HepG2 (cell line): ENCODE measurements around the gene DRC3. TPM values are rescaled to one million over a fixed set of nuclear protein-coding genes. Genes with fewer than 3 reads are reported as not detected.

Experiments used
- EEA1 ChIP-seq: sonication (generic); formaldehyde crosslinking; IDR thresholded peaks from 2 replicates; pipeline ENCODE4 v1.5.1; 2020; ENCODE audit warnings: mild to moderate bottlenecking, missing genetic modification reagents, borderline replicate concordance
- EP300 ChIP-seq, 3 experiments: sonication (generic) in 1 of 3; formaldehyde crosslinking in 1 of 3; IDR thresholded peaks; 2 replicates each; pipeline versions ENCODE4 v1.5.1 to v1.6.1; 2011 to 2020; ENCODE audit warnings: low read depth in 2 of 3, low read length in 2 of 3, borderline replicate concordance in 1 of 3, improper control_type of control experiment in 1 of 3, mild to moderate bottlenecking in 1 of 3, missing genetic modification reagents in 1 of 3, moderate library complexity in 1 of 3
- HMGA1 ChIP-seq: sonication (generic); formaldehyde crosslinking; conservative IDR thresholded peaks from 2 replicates; pipeline ENCODE4 v1.4.0; 2020; ENCODE audit warnings: missing genetic modification reagents
- HMGXB4 ChIP-seq, 2 experiments: sonication (generic) in 1 of 2; formaldehyde crosslinking in 1 of 2; IDR thresholded peaks; 2 replicates each; pipeline versions ENCODE4 v1.4.0 to v1.6.1; 2018 to 2020; ENCODE audit warnings: missing genetic modification reagents in 2 of 2, borderline replicate concordance in 1 of 2, low read depth in 1 of 2, mild to moderate bottlenecking in 1 of 2, missing biosample characterization in 1 of 2
- HOXA5 ChIP-seq: sonication (generic); formaldehyde crosslinking; IDR thresholded peaks from 2 replicates; pipeline ENCODE4 v1.4.0; 2020; ENCODE audit warnings: missing genetic modification reagents
- KDM5B ChIP-seq: sonication (generic); formaldehyde crosslinking; IDR thresholded peaks from 2 replicates; pipeline ENCODE4 v1.4.0; 2020; ENCODE audit warnings: missing genetic modification reagents, mild to moderate bottlenecking, borderline replicate concordance
- MAF1 ChIP-seq: sonication (generic); formaldehyde crosslinking; IDR thresholded peaks from 2 replicates; pipeline ENCODE4 v1.5.0; 2020; ENCODE audit warnings: missing genetic modification reagents, borderline replicate concordance
- MED8 ChIP-seq: sonication (generic); formaldehyde crosslinking; IDR thresholded peaks from 2 replicates; pipeline ENCODE4 v1.8.1; 2023; ENCODE audit warnings: mild to moderate bottlenecking, missing genetic modification reagents; ENCODE audit not compliant: insufficient replicate concordance
- PAWR ChIP-seq: sonication (generic); formaldehyde crosslinking; IDR thresholded peaks from 2 replicates; pipeline ENCODE4 v1.4.0; 2020; ENCODE audit warnings: missing genetic modification reagents, mild to moderate bottlenecking, borderline replicate concordance
- POLR2A ChIP-seq, 2 experiments: IDR thresholded peaks; 2 replicates each; pipeline ENCODE4 v1.6.1; 2011; ENCODE audit warnings: low read depth in 2 of 2, low read length in 2 of 2, mild to moderate bottlenecking in 1 of 2, moderate library complexity in 1 of 2; ENCODE audit not compliant: insufficient read depth in 1 of 2
- RARA ChIP-seq: IDR thresholded peaks from 2 replicates; pipeline ENCODE4 v1.6.1; 2016; ENCODE audit warnings: missing genetic modification reagents, missing compliant biosample characterization
- SRF ChIP-seq: IDR thresholded peaks from 2 replicates; pipeline ENCODE4 v1.6.1; 2011; ENCODE audit warnings: mild to moderate bottlenecking, low read depth, low read length, moderate library complexity
- STAG1 ChIP-seq: sonication (generic); formaldehyde crosslinking; IDR thresholded peaks from 2 replicates; pipeline ENCODE4 v1.4.0; 2020; ENCODE audit warnings: missing genetic modification reagents
- TEAD3 ChIP-seq: optimal IDR thresholded peaks from 2 replicates; pipeline ENCODE3; 2016; ENCODE audit warnings: borderline replicate concordance
- TSC22D2 ChIP-seq: sonication (generic); formaldehyde crosslinking; IDR thresholded peaks from 2 replicates; pipeline ENCODE4 v1.5.1; 2020; ENCODE audit warnings: missing genetic modification reagents, mild to moderate bottlenecking, borderline replicate concordance
- ZBTB20 ChIP-seq: sonication (generic); formaldehyde crosslinking; IDR thresholded peaks from 2 replicates; pipeline ENCODE4 v1.8.1; 2023; ENCODE audit warnings: missing genetic modification reagents, low read depth, mild to moderate bottlenecking, borderline replicate concordance
- ZBTB7A ChIP-seq: sonication (generic); formaldehyde crosslinking; IDR thresholded peaks from 2 replicates; pipeline ENCODE4 v1.8.0; 2022; ENCODE audit warnings: mild to moderate bottlenecking, missing genetic modification reagents
- ZKSCAN1 ChIP-seq: fragments of 150-350 bp; IDR thresholded peaks from 2 replicates; pipeline ENCODE4 v1.6.1; 2014; ENCODE audit warnings: low read length
- ZNF224 ChIP-seq: sonication (generic); formaldehyde crosslinking; IDR thresholded peaks from 2 replicates; pipeline ENCODE4 v1.5.0; 2020; ENCODE audit warnings: mild to moderate bottlenecking, missing genetic modification reagents
- ZNF281 ChIP-seq: sonication (generic); formaldehyde crosslinking; IDR thresholded peaks from 2 replicates; pipeline ENCODE4 v1.4.0; 2020; ENCODE audit warnings: missing genetic modification reagents, borderline replicate concordance
- ZNF431 ChIP-seq: sonication (generic); formaldehyde crosslinking; IDR thresholded peaks from 2 replicates; pipeline ENCODE4 v1.9.0; 2022; ENCODE audit warnings: missing genetic modification reagents, low read depth, mild to moderate bottlenecking, borderline replicate concordance
- ZSCAN29 ChIP-seq: sonication (generic); formaldehyde crosslinking; conservative IDR thresholded peaks from 2 replicates; pipeline ENCODE4 v1.4.0; 2020; ENCODE audit warnings: mild to moderate bottlenecking, missing genetic modification reagents
- ZSCAN9 ChIP-seq: IDR thresholded peaks from 2 replicates; pipeline ENCODE4 v1.6.1; 2016; ENCODE audit warnings: borderline replicate concordance
- polyA plus RNA-seq, 8 experiments: library from polyadenylated mRNA; depleted of rRNA in 3 of 8; stranded (reverse) in 7 of 8; unstranded in 1 of 8; fragments of >200 nt; fragmentation: Illumina TruSeq in 4 of 8; extraction: Trizol in 4 of 8; gene quantifications; 2 replicates each; pipeline versions ENCODE4 v1.2.1 to v1.2.3, GENCODE V29; 2011 to 2016; ENCODE audit warnings: low read depth in 4 of 8, missing spikeins in 1 of 8, mixed read lengths in 1 of 8; ENCODE audit not compliant: insufficient read depth in 1 of 8
- total RNA-seq, 5 experiments: library from RNA; depleted of rRNA; stranded (reverse); fragments of >200 nt; fragmentation: Illumina TruSeq; extraction: Trizol; gene quantifications; 2 replicates each; pipeline ENCODE4 v1.2.3, GENCODE V29; 2016; ENCODE audit warnings: low read depth in 1 of 5
- TF ChIP-seq, protein P1 (sequence below): sonication (generic); formaldehyde crosslinking; IDR thresholded peaks from 2 replicates; pipeline ENCODE4 v1.5.1; 2020; ENCODE audit warnings: mild to moderate bottlenecking, moderate library complexity, missing genetic modification reagents

DRC3 gene
- total and polyA plus RNA-seq, 2 of the 13 experiments (the other 11 are each of a cell fraction or from before 2014, with no cell fraction given): 0.53 to 0.87 TPM

DNA sequence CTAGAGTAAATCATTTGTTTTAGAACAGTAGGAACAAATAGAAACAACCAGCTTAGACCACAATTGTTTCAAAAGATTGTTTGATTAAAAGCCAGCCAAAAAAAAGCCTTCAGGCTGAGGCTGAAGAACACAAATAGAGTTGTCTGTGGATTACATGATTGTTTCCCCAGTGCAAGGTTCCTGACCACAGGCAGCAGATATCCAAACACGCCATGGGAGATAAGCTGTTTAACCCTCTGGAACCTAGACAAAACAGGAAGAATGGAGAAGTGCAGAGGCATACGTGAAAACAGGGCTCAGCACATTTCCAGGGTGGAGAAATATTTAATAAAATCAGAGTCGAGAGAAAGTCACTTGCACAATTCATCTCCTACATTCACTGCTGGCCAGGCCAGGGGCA, 45.3 kb downstream of the DRC3 start (continued):
- TF ChIP-seq ZNF281 (no peak), ZNF224 (CRISPR knock-in tag) (no peak), RARA (peak; percentile 49), TSC22D2 (no peak), EP300 (IDR thresholded peaks at IDR 0.05; ENCODE audit: low read depth in 2 of 2, low read length in 2 of 2) (peak in 1 of 2 experiments; percentile 78; a peak in 1 of 4 replicates), EP300 (CRISPR knock-in tag; IDR thresholded peaks at IDR 0.05; ENCODE audit: borderline replicate concordance) (peak; percentile 37; the same call in 1 of the 2 replicates), MAF1 (CRISPR knock-in tag) (no peak), EEA1 (CRISPR knock-in tag) (no peak), STAG1 (CRISPR knock-in tag) (0 out of 2 replicates have a peak, but pooled peaks have one; percentile 8), PAWR (no peak), ZBTB7A (CRISPR knock-in tag) (no peak), HMGA1 (CRISPR knock-in tag) (no peak), KDM5B (CRISPR knock-in tag) (no peak), POLR2A (IDR thresholded peaks at IDR 0.05; ENCODE audit: insufficient read depth in 1 of 2, low read depth in 2 of 2, low read length in 2 of 2) (no peak), MED8 (no peak), ZBTB20 (CRISPR knock-in tag) (no peak), ZNF431 (CRISPR knock-in tag) (no peak), HOXA5 (CRISPR knock-in tag) (peak; percentile 10; the same call in 1 of the 2 replicates), ZSCAN29 (CRISPR knock-in tag) (no peak), ZSCAN9 (CRISPR knock-in tag) (no peak), TEAD3 (CRISPR knock-in tag) (peak; percentile 48), ZKSCAN1 (no peak), HMGXB4 (CRISPR knock-in tag; IDR thresholded peaks at IDR 0.05; ENCODE audit: borderline replicate concordance in 1 of 2, low read depth in 1 of 2) (0 out of 4 replicates have a peak, but pooled peaks of 1 of the 2 experiments have one; percentile 5), SRF (no peak)
- TF ChIP-seq, protein P1, sequence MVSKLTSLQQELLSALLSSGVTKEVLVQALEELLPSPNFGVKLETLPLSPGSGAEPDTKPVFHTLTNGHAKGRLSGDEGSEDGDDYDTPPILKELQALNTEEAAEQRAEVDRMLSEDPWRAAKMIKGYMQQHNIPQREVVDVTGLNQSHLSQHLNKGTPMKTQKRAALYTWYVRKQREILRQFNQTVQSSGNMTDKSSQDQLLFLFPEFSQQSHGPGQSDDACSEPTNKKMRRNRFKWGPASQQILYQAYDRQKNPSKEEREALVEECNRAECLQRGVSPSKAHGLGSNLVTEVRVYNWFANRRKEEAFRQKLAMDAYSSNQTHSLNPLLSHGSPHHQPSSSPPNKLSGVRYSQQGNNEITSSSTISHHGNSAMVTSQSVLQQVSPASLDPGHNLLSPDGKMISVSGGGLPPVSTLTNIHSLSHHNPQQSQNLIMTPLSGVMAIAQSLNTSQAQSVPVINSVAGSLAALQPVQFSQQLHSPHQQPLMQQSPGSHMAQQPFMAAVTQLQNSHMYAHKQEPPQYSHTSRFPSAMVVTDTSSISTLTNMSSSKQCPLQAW: no peak
